HEK293 (cell line): ENCODE measurements around the gene APLP1.

Source experiments
- CTCF ChIA-PET: fragments of 350-600 bp; formaldehyde crosslinking; extraction: SDS; loops from one replicate; lab custom pipeline; 2021; ENCODE audit warnings: antibody characterized with exemption; lab: Yijun Ruan, JAX
- POLR2A ChIA-PET: fragments of 300-600 bp; formaldehyde crosslinking; extraction: SDS; loops from one replicate; lab custom pipeline; 2020; ENCODE audit warnings: antibody characterized with exemption, inconsistent platforms; lab: Yijun Ruan, JAX
- H3K27ac ChIP-seq: fragments of 200-500 bp; sonication (Bioruptor generic); 2 replicates; pipeline ENCODE4 v1.5.1; 2014; ENCODE audit warnings: low read depth, low read length, control low read depth, inconsistent platforms; ENCODE audit errors: extremely low read depth
- H3K36me3 ChIP-seq, 2 experiments: fragments of 200-500 bp in 1 of 2; sonication (Bioruptor generic) in 1 of 2; 1 replicate in 1 of 2; 2 replicates in 1 of 2; pipeline ENCODE4 v1.5.1; 2014 to 2017; ENCODE audit warnings: inconsistent platforms in 2 of 2, low read length in 2 of 2; ENCODE audit not compliant: control insufficient read depth in 2 of 2, insufficient read depth in 1 of 2
- H3K4me1 ChIP-seq: fragments of 200-500 bp; sonication (Bioruptor generic); 2 replicates; pipeline ENCODE4 v1.5.1; 2014; ENCODE audit warnings: mild to moderate bottlenecking, low read length, inconsistent platforms; ENCODE audit not compliant: control insufficient read depth, insufficient read depth
- H3K4me3 ChIP-seq: 2 replicates; pipeline ENCODE4 v1.5.1; 2011; ENCODE audit warnings: low read depth, mild to moderate bottlenecking, control low read depth, low read length, moderate library complexity
- H3K9me3 ChIP-seq: fragments of 200-500 bp; sonication (Bioruptor generic); 2 replicates; pipeline ENCODE4 v1.5.1; 2014; ENCODE audit warnings: low read depth, low read length, inconsistent platforms; ENCODE audit not compliant: control insufficient read depth, insufficient read depth
- HOXA7 ChIP-seq: sonication (generic); formaldehyde crosslinking; IDR thresholded peaks from 2 replicates; pipeline ENCODE4 v1.8.1; 2022; ENCODE audit warnings: missing genetic modification reagents, borderline replicate concordance
- REPIN1 ChIP-seq: fragments of 450-650 bp; formaldehyde crosslinking; IDR thresholded peaks from 2 replicates; pipeline ENCODE4 v1.5.1; 2017; ENCODE audit warnings: missing biosample characterization, missing genetic modification characterization, low read depth
- WT1 ChIP-seq: fragments of 450-650 bp; formaldehyde crosslinking; IDR thresholded peaks from 2 replicates; pipeline ENCODE4 v1.5.1; 2016; ENCODE audit warnings: missing biosample characterization, missing genetic modification characterization
- ZBTB1 ChIP-seq: fragments of 450-650 bp; formaldehyde crosslinking; IDR thresholded peaks from 2 replicates; pipeline ENCODE4 v1.5.1; 2016; ENCODE audit warnings: missing biosample characterization, missing genetic modification characterization
- ZBTB17 ChIP-seq: fragments of 450-650 bp; formaldehyde crosslinking; IDR thresholded peaks from 2 replicates; pipeline ENCODE4 v1.5.1; 2016; ENCODE audit warnings: missing biosample characterization, missing genetic modification characterization
- ZBTB48 ChIP-seq: fragments of 450-650 bp; formaldehyde crosslinking; IDR thresholded peaks from 2 replicates; pipeline ENCODE4 v1.5.1; 2016; ENCODE audit warnings: missing biosample characterization, missing genetic modification characterization
- ZNF311 ChIP-seq: fragments of 450-650 bp; formaldehyde crosslinking; IDR thresholded peaks from 2 replicates; pipeline ENCODE4 v1.5.1; 2017; ENCODE audit warnings: missing biosample characterization, missing genetic modification characterization, borderline replicate concordance
- ZNF404 ChIP-seq: fragments of 450-650 bp; formaldehyde crosslinking; IDR thresholded peaks from 2 replicates; pipeline ENCODE4 v1.5.1; 2017; ENCODE audit warnings: missing biosample characterization, missing genetic modification characterization
- ZNF561 ChIP-seq: fragments of 450-650 bp; IDR thresholded peaks from 2 replicates; pipeline ENCODE4 v1.5.1; 2018; ENCODE audit warnings: missing biosample characterization, missing genetic modification characterization, borderline replicate concordance
- ZNF600 ChIP-seq: fragments of 450-650 bp; formaldehyde crosslinking; IDR thresholded peaks from 2 replicates; pipeline ENCODE4 v1.5.1; 2016; ENCODE audit warnings: missing biosample characterization, missing genetic modification characterization
- ZNF701 ChIP-seq: fragments of 450-650 bp; formaldehyde crosslinking; IDR thresholded peaks from 2 replicates; pipeline ENCODE4 v1.5.1; 2016; ENCODE audit warnings: missing biosample characterization, missing genetic modification characterization
- ZSCAN16 ChIP-seq: fragments of 450-650 bp; formaldehyde crosslinking; IDR thresholded peaks from 2 replicates; pipeline ENCODE4 v1.5.1; 2016; ENCODE audit warnings: missing biosample characterization, missing genetic modification characterization
- TF ChIP-seq, protein P1 (sequence below): fragments of 450-650 bp; formaldehyde crosslinking; IDR thresholded peaks from 2 replicates; pipeline ENCODE4 v1.5.1; 2017; ENCODE audit warnings: missing biosample characterization, missing genetic modification characterization
- TF ChIP-seq, protein P2 (sequence below): sonication (generic); formaldehyde crosslinking; IDR thresholded peaks from 2 replicates; pipeline ENCODE4 v1.8.1; 2022; ENCODE audit warnings: mild to moderate bottlenecking, moderate library complexity, missing genetic modification reagents
- TF ChIP-seq, protein P3 (sequence below): fragments of 450-650 bp; formaldehyde crosslinking; IDR thresholded peaks from 2 replicates; pipeline ENCODE4 v1.5.1; 2016; ENCODE audit warnings: missing biosample characterization, missing genetic modification characterization
- TF ChIP-seq, protein P4 (sequence below): fragments of 450-650 bp; formaldehyde crosslinking; IDR thresholded peaks from 2 replicates; pipeline ENCODE4 v1.5.1; 2016; ENCODE audit warnings: missing biosample characterization, missing genetic modification characterization
- TF ChIP-seq, protein P5 (sequence below): fragments of 450-650 bp; formaldehyde crosslinking; IDR thresholded peaks from 2 replicates; pipeline ENCODE4 v1.5.1; 2016; ENCODE audit warnings: missing biosample characterization, missing genetic modification characterization

Gene APLP1

DNA sequence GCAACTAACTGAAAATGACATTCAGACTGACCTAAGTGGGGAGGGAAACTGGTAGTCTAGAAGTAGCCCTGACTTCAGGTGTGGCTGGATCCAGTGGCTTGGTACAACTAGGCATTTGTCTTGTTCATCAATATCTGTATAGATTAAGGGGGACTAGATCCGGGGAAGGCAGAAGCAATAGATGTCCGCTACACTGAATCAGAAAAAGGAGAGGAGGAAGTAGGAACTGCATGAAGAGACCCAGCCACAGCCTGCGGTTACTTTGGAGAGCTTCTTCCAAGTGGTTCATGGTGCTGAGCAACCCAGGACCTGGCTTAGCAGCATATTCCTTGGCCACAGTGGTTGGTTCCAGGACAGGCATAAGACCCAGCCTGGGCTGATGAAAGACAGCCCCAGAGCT is 45.8 kb upstream of the APLP1 start:
- Histone ChIP-seq H3K4me1 (peaks cover 4% of the 10 kb centered on the region), H3K27ac (no peak overlapping the region), H3K9me3 (no peaks in the 10 kb centered on the region), H3K4me3 (no peak overlapping the region), H3K36me3 (no peaks in the 10 kb centered on the region; a peak in 1 of 3 replicates)
- ChIA-PET CTCF (interaction anchor here (0.6 to 0.8 kb wide), 3 partner anchors 10 to 128 kb away, joined by 3 to 4 read pairs (median 3); no protein-coding TSS in a partner anchor), POLR2A (interaction anchor here (0.7 kb wide), 1 partner anchor 91 kb away, joined by 4 read pairs; no protein-coding TSS in a partner anchor)
- no peak for TF ChIP-seq ZNF311 (tag by site-specific recombination)
- TF ChIP-seq ZBTB1 (tag by site-specific recombination): no peak
- TF ChIP-seq ZBTB17 (tag by site-specific recombination): peak; percentile 99

DNA sequence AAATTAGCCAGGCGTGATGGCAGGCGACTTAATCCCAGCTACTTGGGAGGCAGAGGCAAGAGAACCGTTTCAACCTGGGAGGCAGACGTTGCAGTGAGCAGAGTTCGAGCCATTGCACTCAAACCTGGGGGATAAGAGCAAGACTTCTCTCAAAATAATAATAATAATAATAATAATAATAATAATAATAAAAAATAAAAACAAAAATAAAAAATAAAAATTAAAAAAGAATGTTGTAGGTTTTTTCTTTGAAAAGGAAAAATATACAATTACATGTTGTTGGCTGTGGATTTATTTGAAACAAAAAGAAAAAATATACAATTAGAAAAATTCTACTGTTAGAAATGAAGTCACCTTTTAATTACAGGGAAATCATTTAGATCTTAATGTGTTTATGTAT is 44.2 kb upstream of the APLP1 start:
- POLR2A ChIA-PET: no interaction called here
- CTCF ChIA-PET: no interaction called here
- peaks cover 4% of the 10 kb centered on the region for H3K4me1 ChIP-seq

DNA sequence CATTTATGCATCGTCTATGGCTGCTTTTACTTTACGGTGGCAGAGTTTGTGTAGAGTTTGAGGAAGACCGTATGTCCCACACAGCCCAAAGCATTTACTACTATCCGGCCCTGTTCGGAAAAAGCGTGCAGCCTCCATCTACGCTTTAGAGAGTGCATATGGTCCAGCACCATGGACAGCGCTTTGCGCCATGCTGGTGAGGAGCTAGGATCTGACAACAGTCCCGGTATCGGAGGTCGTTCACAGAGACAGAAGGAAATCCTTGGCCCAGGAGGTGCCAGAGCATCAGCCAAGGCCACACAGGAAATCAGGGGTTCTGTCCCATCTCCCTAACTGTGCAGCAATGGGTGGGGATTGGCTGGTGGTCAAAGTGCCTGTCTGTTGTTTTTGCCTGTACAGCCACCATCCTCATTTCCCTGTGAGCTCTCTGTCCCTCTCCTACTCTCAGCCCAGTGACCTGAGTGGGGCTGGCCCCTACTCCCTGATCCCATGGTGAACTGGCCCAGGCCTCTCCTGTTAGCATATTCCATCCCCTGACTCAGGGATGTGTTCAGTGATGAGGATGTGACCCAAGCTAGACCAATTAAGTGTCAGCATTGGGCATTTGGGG is 39.6 kb upstream of the APLP1 start:
- no peak overlapping the region for H3K27ac ChIP-seq
- no peaks in the 10 kb centered on the region; a peak in 1 of 3 replicates for H3K36me3 ChIP-seq
- ChIA-PET POLR2A (interaction anchor here (1.0 to 1.4 kb wide), 2 partner anchors 147 to 185 kb away, joined by 3 read pairs; no protein-coding TSS in a partner anchor), CTCF (interaction anchor here (0.5 to 1.6 kb wide), 4 partner anchors 9 to 237 kb away, joined by 3 to 5 read pairs (median 4); no protein-coding TSS in a partner anchor)
- peaks cover 2% of the 10 kb centered on the region; the same call in 1 of the 2 replicates for H3K9me3 ChIP-seq
- TF ChIP-seq ZNF561 (tag by site-specific recombination) (0 out of 2 replicates have a peak, but pooled peaks have one; percentile 48), ZSCAN16 (tag by site-specific recombination) (peak; percentile 63; the same call in 1 of the 2 replicates), ZNF600 (peak; percentile 36; the same call in 1 of the 2 replicates), WT1 (no peak), HOXA7 (CRISPR knock-in tag) (peak; percentile 80; the same call in 1 of the 2 replicates), ZNF701 (no peak), ZBTB17 (tag by site-specific recombination) (peak; percentile 72), ZBTB48 (tag by site-specific recombination) (no peak)
- TF ChIP-seq, protein P1, sequence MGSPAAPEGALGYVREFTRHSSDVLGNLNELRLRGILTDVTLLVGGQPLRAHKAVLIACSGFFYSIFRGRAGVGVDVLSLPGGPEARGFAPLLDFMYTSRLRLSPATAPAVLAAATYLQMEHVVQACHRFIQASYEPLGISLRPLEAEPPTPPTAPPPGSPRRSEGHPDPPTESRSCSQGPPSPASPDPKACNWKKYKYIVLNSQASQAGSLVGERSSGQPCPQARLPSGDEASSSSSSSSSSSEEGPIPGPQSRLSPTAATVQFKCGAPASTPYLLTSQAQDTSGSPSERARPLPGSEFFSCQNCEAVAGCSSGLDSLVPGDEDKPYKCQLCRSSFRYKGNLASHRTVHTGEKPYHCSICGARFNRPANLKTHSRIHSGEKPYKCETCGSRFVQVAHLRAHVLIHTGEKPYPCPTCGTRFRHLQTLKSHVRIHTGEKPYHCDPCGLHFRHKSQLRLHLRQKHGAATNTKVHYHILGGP (tag by site-specific recombination): no peak
- TF ChIP-seq, protein P2, sequence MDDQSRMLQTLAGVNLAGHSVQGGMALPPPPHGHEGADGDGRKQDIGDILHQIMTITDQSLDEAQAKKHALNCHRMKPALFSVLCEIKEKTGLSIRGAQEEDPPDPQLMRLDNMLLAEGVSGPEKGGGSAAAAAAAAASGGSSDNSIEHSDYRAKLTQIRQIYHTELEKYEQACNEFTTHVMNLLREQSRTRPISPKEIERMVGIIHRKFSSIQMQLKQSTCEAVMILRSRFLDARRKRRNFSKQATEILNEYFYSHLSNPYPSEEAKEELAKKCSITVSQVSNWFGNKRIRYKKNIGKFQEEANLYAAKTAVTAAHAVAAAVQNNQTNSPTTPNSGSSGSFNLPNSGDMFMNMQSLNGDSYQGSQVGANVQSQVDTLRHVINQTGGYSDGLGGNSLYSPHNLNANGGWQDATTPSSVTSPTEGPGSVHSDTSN: peak; percentile 57; the same call in 1 of the 2 replicates
- TF ChIP-seq, protein P3, sequence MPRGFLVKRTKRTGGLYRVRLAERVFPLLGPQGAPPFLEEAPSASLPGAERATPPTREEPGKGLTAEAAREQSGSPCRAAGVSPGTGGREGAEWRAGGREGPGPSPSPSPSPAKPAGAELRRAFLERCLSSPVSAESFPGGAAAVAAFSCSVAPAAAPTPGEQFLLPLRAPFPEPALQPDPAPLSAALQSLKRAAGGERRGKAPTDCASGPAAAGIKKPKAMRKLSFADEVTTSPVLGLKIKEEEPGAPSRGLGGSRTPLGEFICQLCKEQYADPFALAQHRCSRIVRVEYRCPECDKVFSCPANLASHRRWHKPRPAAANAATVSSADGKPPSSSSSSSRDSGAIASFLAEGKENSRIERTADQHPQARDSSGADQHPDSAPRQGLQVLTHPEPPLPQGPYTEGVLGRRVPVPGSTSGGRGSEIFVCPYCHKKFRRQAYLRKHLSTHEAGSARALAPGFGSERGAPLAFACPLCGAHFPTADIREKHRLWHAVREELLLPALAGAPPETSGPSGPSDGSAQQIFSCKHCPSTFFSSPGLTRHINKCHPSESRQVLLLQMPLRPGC (tag by site-specific recombination): 0 out of 2 replicates have a peak, but pooled peaks have one; percentile 35
- TF ChIP-seq, protein P4, sequence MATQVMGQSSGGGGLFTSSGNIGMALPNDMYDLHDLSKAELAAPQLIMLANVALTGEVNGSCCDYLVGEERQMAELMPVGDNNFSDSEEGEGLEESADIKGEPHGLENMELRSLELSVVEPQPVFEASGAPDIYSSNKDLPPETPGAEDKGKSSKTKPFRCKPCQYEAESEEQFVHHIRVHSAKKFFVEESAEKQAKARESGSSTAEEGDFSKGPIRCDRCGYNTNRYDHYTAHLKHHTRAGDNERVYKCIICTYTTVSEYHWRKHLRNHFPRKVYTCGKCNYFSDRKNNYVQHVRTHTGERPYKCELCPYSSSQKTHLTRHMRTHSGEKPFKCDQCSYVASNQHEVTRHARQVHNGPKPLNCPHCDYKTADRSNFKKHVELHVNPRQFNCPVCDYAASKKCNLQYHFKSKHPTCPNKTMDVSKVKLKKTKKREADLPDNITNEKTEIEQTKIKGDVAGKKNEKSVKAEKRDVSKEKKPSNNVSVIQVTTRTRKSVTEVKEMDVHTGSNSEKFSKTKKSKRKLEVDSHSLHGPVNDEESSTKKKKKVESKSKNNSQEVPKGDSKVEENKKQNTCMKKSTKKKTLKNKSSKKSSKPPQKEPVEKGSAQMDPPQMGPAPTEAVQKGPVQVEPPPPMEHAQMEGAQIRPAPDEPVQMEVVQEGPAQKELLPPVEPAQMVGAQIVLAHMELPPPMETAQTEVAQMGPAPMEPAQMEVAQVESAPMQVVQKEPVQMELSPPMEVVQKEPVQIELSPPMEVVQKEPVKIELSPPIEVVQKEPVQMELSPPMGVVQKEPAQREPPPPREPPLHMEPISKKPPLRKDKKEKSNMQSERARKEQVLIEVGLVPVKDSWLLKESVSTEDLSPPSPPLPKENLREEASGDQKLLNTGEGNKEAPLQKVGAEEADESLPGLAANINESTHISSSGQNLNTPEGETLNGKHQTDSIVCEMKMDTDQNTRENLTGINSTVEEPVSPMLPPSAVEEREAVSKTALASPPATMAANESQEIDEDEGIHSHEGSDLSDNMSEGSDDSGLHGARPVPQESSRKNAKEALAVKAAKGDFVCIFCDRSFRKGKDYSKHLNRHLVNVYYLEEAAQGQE (tag by site-specific recombination): peak; percentile 100
- TF ChIP-seq, protein P5, sequence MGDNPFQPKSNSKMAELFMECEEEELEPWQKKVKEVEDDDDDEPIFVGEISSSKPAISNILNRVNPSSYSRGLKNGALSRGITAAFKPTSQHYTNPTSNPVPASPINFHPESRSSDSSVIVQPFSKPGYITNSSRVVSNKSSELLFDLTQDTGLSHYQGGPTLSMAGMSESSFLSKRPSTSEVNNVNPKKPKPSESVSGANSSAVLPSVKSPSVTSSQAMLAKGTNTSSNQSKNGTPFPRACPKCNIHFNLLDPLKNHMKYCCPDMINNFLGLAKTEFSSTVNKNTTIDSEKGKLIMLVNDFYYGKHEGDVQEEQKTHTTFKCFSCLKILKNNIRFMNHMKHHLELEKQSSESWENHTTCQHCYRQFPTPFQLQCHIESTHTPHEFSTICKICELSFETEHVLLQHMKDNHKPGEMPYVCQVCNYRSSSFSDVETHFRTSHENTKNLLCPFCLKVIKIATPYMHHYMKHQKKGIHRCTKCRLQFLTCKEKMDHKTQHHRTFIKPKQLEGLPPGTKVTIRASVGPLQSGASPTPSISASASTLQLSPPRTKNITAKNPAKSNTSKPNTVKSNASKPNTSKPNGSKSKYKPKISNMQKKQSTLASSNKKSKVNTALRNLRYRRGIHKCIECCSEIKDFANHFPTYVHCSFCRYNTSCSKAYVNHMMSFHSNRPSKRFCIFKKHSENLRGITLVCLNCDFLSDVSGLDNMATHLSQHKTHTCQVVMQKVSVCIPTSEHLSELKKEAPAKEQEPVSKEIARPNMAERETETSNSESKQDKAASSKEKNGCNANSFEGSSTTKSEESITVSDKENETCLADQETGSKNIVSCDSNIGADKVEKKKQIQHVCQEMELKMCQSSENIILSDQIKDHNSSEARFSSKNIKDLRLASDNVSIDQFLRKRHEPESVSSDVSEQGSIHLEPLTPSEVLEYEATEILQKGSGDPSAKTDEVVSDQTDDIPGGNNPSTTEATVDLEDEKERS (tag by site-specific recombination): 0 out of 2 replicates have a peak, but pooled peaks have one; percentile 54
- no peak overlapping the region for H3K4me3 ChIP-seq
- no peaks in the 10 kb centered on the region for H3K4me1 ChIP-seq

More for the DNA sequence above, 44.2 kb upstream of the APLP1 start:
- Histone ChIP-seq H3K27ac (no peak overlapping the region), H3K4me3 (no peak overlapping the region), H3K36me3 (no peaks in the 10 kb centered on the region; a peak in 1 of 3 replicates), H3K9me3 (no peaks in the 10 kb centered on the region)
- no peak for TF ChIP-seq ZNF404 (tag by site-specific recombination)
- TF ChIP-seq REPIN1 (tag by site-specific recombination): peak; percentile 19; the same call in 1 of the 2 replicates
